ENCODE measurements around the gene FCN1. TPM values are rescaled to one million over a fixed set of nuclear protein-coding genes. Genes with fewer than 3 reads are reported as not detected.
A peak's percentile ranks its signal among the peaks of the same experiment; 100 is the strongest.

Gene FCN1
- total RNA-seq, 2 donors from 2014 or later: 0.79 to 4.6 TPM

DNA sequence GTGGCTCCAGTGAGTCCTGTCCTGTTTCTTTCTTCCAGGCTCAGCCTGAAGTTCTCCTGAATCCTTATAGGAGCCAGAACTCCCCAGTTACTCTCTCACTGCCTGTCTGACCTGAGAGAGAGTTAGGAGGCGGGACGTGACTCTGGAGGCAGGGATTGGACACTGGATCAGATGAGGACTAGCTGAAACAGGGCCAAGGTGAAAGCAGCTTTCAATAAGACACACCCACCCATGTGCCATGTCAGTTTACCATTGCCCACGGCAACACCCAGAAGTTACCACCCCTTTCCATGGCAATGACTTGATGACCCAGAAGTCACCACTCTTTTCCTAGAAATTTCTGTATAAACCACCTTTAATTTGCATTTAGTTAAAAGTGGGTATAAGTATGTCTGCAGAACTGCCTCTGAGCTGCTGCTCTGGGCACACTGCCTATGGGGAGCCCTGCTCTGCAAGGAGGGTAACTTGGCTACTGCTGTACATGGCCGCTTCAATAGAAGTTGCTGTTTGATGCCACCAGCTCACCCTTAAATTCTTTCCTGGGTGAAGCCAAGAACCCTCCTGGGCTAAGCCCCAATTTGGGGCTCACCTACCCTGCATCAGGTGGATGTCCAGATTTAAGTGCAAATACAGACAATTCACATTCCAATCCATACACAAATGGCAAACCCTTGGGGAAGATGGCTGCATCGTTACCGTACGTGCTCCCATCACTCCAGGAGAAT, 23.4 kb downstream of the FCN1 start:
- intact Hi-C loops (cut with DNase I): no loop called here
- Histone ChIP-seq H3K27me3 (no peaks in the 10 kb centered on the region), H3K4me3 (no peak overlapping the region), H3K36me3 (no peaks in the 10 kb centered on the region), H3K9me3 (no peaks in the 10 kb centered on the region), H3K9ac (ENCODE audit: low read depth in 2 of 2, low read length in 2 of 2) (no peak overlapping the region), H3K27ac (no peak overlapping the region), H3K4me1 (no peaks in the 10 kb centered on the region)
- TF ChIP-seq, protein P1, sequence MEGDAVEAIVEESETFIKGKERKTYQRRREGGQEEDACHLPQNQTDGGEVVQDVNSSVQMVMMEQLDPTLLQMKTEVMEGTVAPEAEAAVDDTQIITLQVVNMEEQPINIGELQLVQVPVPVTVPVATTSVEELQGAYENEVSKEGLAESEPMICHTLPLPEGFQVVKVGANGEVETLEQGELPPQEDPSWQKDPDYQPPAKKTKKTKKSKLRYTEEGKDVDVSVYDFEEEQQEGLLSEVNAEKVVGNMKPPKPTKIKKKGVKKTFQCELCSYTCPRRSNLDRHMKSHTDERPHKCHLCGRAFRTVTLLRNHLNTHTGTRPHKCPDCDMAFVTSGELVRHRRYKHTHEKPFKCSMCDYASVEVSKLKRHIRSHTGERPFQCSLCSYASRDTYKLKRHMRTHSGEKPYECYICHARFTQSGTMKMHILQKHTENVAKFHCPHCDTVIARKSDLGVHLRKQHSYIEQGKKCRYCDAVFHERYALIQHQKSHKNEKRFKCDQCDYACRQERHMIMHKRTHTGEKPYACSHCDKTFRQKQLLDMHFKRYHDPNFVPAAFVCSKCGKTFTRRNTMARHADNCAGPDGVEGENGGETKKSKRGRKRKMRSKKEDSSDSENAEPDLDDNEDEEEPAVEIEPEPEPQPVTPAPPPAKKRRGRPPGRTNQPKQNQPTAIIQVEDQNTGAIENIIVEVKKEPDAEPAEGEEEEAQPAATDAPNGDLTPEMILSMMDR (IDR thresholded peaks at IDR 0.05): no peak
- DNase-seq: no peak

DNA sequence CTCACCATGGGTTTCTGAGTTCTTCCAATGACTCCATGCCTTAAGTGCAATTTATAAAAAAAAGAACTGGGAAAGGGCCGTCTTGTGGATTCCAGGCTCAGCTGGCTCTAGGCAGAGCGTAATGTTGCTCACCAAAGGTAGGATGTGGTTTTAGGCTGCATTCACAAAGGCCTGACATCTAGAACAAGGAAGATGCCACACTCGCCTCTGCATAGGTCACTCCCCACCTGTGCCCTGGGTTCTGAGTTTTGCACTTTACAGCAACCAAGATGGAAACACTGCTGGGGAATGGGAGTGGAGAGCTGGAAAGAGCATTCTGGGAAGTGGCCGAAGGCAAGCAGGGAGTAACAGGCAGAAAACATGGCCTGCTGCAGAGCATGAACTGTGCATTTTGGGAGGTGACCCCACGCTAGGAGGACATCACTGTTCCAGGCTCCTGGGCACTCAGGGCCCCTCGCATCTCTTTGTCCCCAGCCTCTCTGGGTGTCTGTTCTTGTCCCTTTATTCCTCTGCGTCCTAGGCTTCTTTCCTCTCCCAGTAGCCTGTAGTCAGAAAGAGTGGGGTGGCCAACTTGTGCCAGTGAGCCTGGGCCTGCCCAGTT, 24.8 kb downstream of the FCN1 start:
- intact Hi-C loops (cut with DNase I): no loop called here
- peak; percentile 7 for DNase-seq
- Histone ChIP-seq H3K4me1 (no peaks in the 10 kb centered on the region), H3K27me3 (no peaks in the 10 kb centered on the region), H3K4me3 (no peak overlapping the region), H3K27ac (no peak overlapping the region), H3K9ac (ENCODE audit: low read depth in 2 of 2, low read length in 2 of 2) (no peak overlapping the region), H3K9me3 (no peaks in the 10 kb centered on the region), H3K36me3 (no peaks in the 10 kb centered on the region)
- TF ChIP-seq, protein P1 (IDR thresholded peaks at IDR 0.05): no peak

DNA sequence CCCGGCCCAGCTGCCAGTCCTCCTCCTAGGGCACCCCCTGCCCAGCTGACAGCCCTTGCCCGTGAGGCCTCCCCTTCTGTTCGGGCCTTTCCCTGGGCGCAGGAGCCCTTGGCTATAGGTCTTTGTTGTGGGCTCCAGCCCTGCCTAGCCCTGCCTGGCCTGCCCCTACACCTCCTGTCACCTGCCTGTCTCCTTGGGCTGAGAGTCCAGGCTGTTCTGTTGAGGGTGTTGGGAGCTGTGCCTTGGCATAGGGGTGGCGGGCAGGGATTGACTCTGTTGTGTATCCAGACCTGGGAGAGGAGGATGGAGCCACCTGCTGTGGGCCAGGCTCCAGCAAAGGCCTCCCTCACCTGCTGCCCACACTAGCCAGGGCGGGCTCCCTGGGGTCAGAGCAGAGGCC, 25.5 kb downstream of the FCN1 start:
- no peak overlapping the region for H3K4me3 ChIP-seq
- H3K9ac ChIP-seq (ENCODE audit: low read depth in 2 of 2, low read length in 2 of 2): no peak overlapping the region
- no peak for DNase-seq
- H3K9me3 ChIP-seq: no peaks in the 10 kb centered on the region
- no peaks in the 10 kb centered on the region for H3K36me3 ChIP-seq
- no peaks in the 10 kb centered on the region for H3K27me3 ChIP-seq
- H3K4me1 ChIP-seq: no peaks in the 10 kb centered on the region
- H3K27ac ChIP-seq: no peak overlapping the region
- TF ChIP-seq, protein P1 (IDR thresholded peaks at IDR 0.05): no peak
- intact Hi-C loops (cut with DNase I): no loop called here

DNA sequence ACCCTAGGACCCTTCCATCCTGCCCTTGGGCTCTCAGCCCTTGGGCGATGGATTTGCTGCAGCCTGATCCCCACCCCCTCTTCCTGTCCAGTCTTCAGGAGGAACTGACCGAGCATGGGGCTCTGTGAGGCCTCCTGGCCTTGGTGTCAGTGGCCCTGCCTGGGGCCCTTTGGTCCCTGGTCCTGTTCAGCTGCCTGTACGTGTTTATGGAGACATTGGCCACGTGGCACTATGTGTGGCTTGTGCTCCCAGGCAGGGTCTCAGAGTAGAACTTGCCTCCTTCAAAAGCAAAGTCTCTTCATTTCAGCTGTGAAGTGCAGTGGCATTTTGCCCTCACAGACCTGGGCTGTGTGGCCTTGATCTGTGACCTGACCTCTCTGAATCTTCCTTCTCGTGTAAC, 26.0 kb downstream of the FCN1 start:
- Histone ChIP-seq H3K9me3 (no peaks in the 10 kb centered on the region), H3K9ac (ENCODE audit: low read depth in 2 of 2, low read length in 2 of 2) (no peak overlapping the region), H3K36me3 (no peaks in the 10 kb centered on the region), H3K4me3 (no peak overlapping the region), H3K27me3 (no peaks in the 10 kb centered on the region), H3K27ac (no peak overlapping the region), H3K4me1 (no peaks in the 10 kb centered on the region)
- DNase-seq: no peak
- intact Hi-C loops (cut with DNase I): no loop called here
- TF ChIP-seq, protein P1 (IDR thresholded peaks at IDR 0.05): no peak

DNA sequence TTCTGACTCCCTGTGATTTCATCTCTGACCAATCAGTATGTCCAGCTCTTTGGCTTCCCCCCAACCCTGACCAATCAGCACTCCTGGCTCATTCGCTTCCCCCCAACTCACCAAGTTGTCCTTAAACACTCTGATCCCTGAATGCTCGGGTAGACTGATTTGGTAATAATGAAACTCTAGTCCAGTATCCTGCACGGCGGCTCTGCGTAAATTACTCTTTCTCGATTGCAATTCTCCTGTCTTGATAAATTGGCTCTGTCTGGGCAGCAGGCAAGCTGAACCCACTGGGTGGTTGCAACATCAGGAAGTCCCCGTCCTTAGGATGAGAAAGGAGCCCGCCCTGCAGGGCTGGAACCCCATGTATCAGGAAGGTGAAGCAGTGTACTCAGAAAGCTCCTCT, 26.7 kb downstream of the FCN1 start:
- DNase-seq: no peak
- no peak overlapping the region for H3K4me3 ChIP-seq
- no peaks in the 10 kb centered on the region for H3K36me3 ChIP-seq
- TF ChIP-seq, protein P1 (IDR thresholded peaks at IDR 0.05): no peak
- intact Hi-C loops (cut with DNase I): no loop called here
- no peaks in the 10 kb centered on the region for H3K4me1 ChIP-seq
- H3K27ac ChIP-seq: no peak overlapping the region
- no peak overlapping the region for H3K9ac ChIP-seq (ENCODE audit: low read depth in 2 of 2, low read length in 2 of 2)
- H3K27me3 ChIP-seq: no peaks in the 10 kb centered on the region
- no peaks in the 10 kb centered on the region for H3K9me3 ChIP-seq
